Thymus (tissue), 11 donors: Measurements from ENCODE around the gene KRTAP10-5. TPM values are rescaled to one million over a fixed set of nuclear protein-coding genes. Genes with fewer than 3 reads are reported as not detected.
"Not testable (repeated sequence)": the region's sequence is repeated elsewhere in the genome, so short reads cannot be mapped to it uniquely, and the experiment has no call there.

ENCODE experiments used
- DNase-seq, 9 donors: peaks; one replicate each; pipeline ENCODE4 v3.0.0-alpha.2; 2013; ENCODE audit warnings: low spot score in 9 of 9, low read depth in 6 of 9, missing footprints in 1 of 9
- H3K27ac ChIP-seq, 2 donors: one replicate each; pipeline ENCODE4 v1.5.1; 2013; ENCODE audit warnings: control low read depth in 1 of 2, low read depth in 1 of 2, low read length in 1 of 2, mild to moderate bottlenecking in 1 of 2, moderate library complexity in 1 of 2
- H3K27me3 ChIP-seq, 2 donors: one replicate each; pipeline ENCODE4 v1.5.1; 2013; ENCODE audit warnings: low read length in 1 of 2; ENCODE audit not compliant: control insufficient read depth in 2 of 2, insufficient read depth in 1 of 2
- H3K36me3 ChIP-seq, 2 donors: one replicate each; pipeline ENCODE4 v1.5.1; 2013; ENCODE audit warnings: low read length in 1 of 2, mild to moderate bottlenecking in 1 of 2, moderate library complexity in 1 of 2; ENCODE audit not compliant: control insufficient read depth in 2 of 2, insufficient read depth in 2 of 2
- H3K4me1 ChIP-seq, 2 donors: one replicate each; pipeline ENCODE4 v1.5.1; 2013; ENCODE audit warnings: low read length in 2 of 2; ENCODE audit not compliant: control insufficient read depth in 2 of 2, insufficient read depth in 2 of 2
- H3K4me3 ChIP-seq, 2 donors: one replicate each; pipeline ENCODE4 v1.5.1; 2013; ENCODE audit warnings: low read length in 2 of 2, control low read depth in 1 of 2, mild to moderate bottlenecking in 1 of 2
- H3K9me3 ChIP-seq, 2 donors: one replicate each; pipeline ENCODE4 v1.5.1; 2013; ENCODE audit warnings: low read length in 1 of 2, mild to moderate bottlenecking in 1 of 2; ENCODE audit not compliant: control insufficient read depth in 2 of 2, insufficient read depth in 1 of 2
- WGBS: extraction: QIAGEN DNeasy Blood & Tissue Kit; methylation state at CpG from one replicate; pipeline ENCODE4 v1.1.7; 2013; 5-methylcytosine and 5-hydroxymethylcytosine counted together
- polyA plus RNA-seq: library from polyadenylated mRNA; stranded (reverse); fragments of 200-250 nt; gene quantifications from one replicate; pipeline ENCODE4 v1.2.3, GENCODE V29; 2013
- total RNA-seq: library from RNA; stranded (reverse); fragments of 120-200 nt; gene quantifications from one replicate; pipeline ENCODE4 v1.2.4, GENCODE V29; 2013
- donor health status: healthy.

Gene KRTAP10-5
- total and polyA plus RNA-seq, 2 donors: not detected

DNA sequence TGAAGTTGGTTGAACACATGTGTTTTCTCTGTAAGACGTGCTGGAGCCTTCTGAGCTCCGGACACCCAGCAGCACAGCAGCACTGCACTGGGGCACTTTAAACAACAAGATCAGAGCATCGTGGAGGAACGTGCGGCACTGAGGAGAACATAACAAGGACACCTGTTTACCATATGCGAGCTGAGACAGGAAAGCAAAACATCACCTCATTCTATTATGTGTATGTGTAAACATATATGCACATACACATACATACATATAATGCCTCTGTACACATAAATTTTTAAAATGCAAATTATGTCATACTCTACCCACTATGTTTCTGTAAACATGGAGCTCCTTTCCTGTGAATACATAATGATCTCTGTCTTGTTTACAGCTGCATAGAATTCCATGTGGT, 15.1 kb upstream of the KRTAP10-5 start:
- 81% methylated on average over 6 of the region's 6 CpGs for WGBS
- no peak overlapping the region for H3K4me3 ChIP-seq
- peaks cover 0 to 6% of the 10 kb centered on the region in 2 donors for H3K27me3 ChIP-seq
- no peaks in the 10 kb centered on the region for H3K9me3 ChIP-seq
- no peak overlapping the region for H3K27ac ChIP-seq
- H3K36me3 ChIP-seq: no peaks in the 10 kb centered on the region
- no peak for DNase-seq
- peaks cover 0 to 2% of the 10 kb centered on the region in 2 donors for H3K4me1 ChIP-seq

DNA sequence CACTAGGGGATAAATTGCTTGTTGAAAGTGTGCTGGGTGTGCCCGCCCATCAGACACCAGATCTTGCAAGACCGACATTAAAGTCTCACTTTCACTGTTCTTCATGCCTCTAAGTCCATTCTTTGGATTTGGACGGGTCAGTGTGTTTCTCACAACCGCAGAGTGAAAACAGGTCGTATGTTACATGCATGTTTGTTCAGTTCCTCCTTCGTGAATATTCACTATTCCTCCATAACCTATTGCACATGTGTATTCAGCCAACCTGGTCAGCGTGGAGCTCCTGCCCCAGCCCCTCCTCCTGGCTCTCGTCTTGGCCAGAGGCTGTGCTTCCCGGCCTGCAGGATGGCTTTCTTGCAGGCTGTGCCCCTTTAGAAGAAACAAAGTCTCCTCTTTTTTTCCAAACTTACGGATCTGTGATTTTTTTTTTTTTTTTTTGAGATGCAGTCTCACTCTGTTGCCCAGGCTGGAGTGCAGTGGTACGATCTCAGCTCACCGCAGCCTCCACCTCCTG, 14.1 kb upstream of the KRTAP10-5 start:
- Histone ChIP-seq H3K9me3 (no peaks in the 10 kb centered on the region), H3K36me3 (no peaks in the 10 kb centered on the region), H3K27ac (no peak overlapping the region), H3K27me3 (peaks cover 0 to 6% of the 10 kb centered on the region in 2 donors), H3K4me1 (peaks cover 0 to 2% of the 10 kb centered on the region in 2 donors), H3K4me3 (no peak overlapping the region)
- 82% methylated on average over 12 of the region's 12 CpGs for WGBS
- DNase-seq: no peak

DNA sequence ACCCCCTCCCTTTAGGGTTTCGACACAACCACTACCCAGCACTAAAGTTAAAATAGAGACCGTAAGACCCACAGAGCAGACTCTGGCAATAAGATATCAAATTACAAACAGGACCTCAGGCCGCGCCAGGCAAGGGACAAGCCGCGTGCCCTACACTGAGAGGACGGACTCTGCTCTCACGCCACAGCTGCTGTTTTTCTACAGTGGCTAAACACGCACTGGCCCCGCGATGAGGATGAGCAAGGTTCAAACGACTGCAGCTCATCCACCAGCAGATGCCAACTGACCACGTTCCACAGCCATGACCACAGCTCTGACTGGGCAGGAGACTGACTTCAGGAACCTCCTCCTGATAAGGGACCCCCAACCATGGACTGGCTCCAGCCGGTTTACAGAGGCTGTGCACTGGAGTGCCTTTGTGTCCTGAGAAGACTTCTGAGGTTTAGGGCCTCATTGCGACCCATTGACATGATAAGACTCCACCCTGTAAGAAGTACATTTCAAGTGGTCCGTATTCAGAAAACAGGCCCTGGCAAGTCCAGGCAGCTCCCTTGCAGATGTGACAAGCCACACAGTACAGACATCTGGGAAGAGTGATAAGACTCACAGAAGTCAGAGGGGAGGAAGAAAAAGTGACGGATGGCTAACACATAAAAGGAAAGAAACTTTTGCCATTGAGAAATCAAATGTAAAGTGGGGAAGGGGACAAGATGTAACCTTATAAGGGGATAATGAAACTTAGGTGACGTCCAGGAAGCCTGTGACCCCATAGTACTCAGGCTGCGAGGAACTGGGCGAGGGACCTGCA, 13.4 kb upstream of the KRTAP10-5 start:
- Histone ChIP-seq H3K4me3 (no peak overlapping the region), H3K36me3 (no peaks in the 10 kb centered on the region), H3K4me1 (peaks cover 0 to 2% of the 10 kb centered on the region in 2 donors), H3K27ac (no peak overlapping the region), H3K27me3 (peaks cover 0 to 6% of the 10 kb centered on the region in 2 donors), H3K9me3 (no peaks in the 10 kb centered on the region)
- DNase-seq: no peak
- 79% methylated on average over 20 of the region's 20 CpGs for WGBS

DNA sequence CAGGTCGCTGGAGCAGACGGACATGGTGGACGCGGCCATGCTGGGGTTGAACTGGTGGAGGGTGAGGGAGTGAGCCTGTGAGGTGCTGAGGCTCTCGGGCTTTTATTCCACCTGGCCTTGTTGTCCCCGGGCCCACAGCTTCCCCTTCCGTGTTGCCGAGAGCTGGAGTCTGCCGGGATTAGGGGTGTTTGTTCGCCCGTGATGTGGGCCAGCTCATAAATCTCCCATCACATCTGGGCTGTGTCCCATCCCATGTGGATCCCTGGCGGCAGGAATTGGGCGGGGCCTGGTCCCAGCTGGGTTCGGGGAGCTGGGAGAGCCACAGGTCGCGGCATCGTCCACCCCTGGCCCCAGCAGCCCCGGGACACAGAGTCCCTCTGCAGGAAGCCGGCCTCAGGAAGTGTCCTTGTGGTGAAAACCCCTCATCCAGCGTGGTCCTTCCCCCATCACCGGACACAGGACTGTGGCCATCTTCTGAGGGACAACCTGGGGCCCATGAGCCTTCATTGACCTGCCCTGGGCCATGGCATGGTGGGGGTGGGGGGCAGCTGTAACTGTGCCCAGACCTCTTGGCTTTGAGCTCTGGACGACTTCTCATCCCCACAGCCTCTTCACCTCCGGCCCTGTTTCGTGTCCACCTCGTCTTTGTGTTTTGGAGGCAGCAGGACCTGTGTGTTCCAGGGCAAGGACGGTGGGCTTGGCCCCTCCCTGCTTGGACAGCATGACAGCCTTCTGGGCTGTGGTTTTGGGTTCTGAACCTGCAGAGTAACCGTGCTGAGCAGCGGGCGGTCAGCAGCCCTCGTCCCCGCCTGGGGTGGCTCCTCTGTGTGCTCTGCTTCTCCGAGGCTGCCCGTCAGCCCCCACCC, 12.3 kb upstream of the KRTAP10-5 start, which contains the start of gene KRTAP10-6:
Gene KRTAP10-6 (minus strand): TSS at position 60 of the 866 bp plus-strand sequence. CDS start 21 bp downstream, at position 39.
- H3K4me1 ChIP-seq: peaks cover 0 to 2% of the 10 kb centered on the region in 2 donors
- 69% methylated on average over 33 of the region's 33 CpGs for WGBS
- H3K9me3 ChIP-seq: no peaks in the 10 kb centered on the region
- no peak for DNase-seq
- no peak within 1 kb of the TSS for H3K4me3 ChIP-seq
- H3K27ac ChIP-seq: no peak within 1 kb of the TSS
- no peaks in the 10 kb centered on the region for H3K36me3 ChIP-seq
- peaks cover 0 to 6% of the 10 kb centered on the region in 2 donors for H3K27me3 ChIP-seq

GRCh38 chr21:44591801-44592130, 11.4 kb upstream of the KRTAP10-5 start:
- not testable (repeated sequence) for H3K36me3 ChIP-seq, H3K27ac ChIP-seq, H3K9me3 ChIP-seq, H3K27me3 ChIP-seq, H3K4me3 ChIP-seq, H3K4me1 ChIP-seq, DNase-seq
- 76% methylated on average over 4 of the region's 4 CpGs for WGBS

DNA sequence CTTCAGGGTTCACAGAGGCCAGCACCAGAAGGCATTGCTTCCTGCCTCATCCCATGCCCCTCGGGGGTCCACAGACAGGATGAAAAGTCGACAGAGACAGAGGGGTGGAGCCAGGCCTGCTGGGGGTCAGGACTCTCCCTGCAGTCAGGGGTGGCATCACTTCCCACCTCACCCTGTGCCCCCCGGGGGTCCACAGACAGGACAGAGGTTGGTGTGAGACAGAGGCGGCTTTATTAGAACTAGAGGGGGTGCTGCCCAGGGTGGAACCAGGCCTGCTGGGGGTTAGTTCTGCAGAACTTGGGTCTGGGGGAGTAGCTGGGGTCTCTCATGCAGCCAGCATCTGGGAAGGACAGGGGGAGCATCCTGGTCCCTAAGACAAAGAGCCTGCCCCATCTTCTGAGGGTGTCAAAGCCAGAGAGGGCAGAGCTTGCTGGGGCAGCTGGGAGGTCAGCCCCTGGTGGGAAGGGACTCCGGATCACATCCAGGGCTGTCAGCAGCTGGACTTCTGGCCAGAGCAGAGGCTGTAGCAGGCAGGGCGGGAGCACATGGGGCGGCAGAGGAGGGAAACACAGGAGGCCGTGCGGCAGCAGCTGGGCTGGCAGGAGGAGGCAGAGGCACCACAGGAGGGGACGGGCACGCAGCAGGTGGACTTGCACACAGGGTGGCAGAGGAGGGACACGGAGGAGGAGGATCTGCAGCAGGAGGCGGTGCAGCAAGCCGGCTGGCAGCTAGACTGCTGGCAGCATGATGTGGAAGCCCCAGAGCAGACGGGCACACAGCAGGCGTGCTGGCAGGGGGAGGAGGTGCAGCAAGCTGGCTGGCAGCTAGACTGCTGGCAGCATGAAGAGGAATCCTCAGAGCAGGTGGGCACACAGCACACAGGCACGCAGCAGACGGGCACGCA, 10.7 kb upstream of the KRTAP10-5 start:
- not testable (repeated sequence) for DNase-seq, H3K27me3 ChIP-seq, H3K36me3 ChIP-seq, H3K4me3 ChIP-seq, H3K9me3 ChIP-seq, H3K27ac ChIP-seq, H3K4me1 ChIP-seq
- WGBS: 81% methylated on average over 18 of the region's 19 CpGs

DNA sequence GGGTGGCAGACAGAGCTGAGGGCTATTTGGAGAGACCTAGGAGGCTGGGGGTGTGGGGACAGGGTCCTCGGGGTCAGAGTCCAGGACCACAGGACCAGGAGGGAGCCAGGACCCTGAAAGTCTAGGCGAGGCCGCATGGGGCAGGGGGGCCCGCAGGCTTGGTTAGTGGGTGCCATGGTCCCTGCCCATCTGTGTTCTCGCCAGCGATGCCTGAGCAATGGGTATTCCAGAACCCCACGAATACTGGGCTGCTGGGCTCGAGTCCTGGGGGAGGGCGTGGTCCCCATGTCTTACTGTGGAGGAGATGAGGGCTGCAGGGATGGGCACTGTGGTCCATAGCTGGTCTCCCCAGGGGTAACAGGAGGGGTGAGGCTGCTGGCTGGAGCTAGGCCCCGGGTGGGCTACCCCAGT, 9.9 kb upstream of the KRTAP10-5 start:
- Histone ChIP-seq H3K4me1 (peaks cover 0 to 2% of the 10 kb centered on the region in 2 donors), H3K27me3 (peaks cover 0 to 6% of the 10 kb centered on the region in 2 donors), H3K4me3 (no peak overlapping the region), H3K27ac (no peak overlapping the region), H3K36me3 (no peaks in the 10 kb centered on the region), H3K9me3 (no peaks in the 10 kb centered on the region)
- no peak for DNase-seq
- 92% methylated on average over 10 of the region's 10 CpGs for WGBS

- H3K4me3 ChIP-seq: no peak overlapping the region
- peaks cover 0 to 6% of the 10 kb centered on the region in 2 donors for H3K27me3 ChIP-seq
- 89% methylated on average over 24 of the region's 24 CpGs for WGBS
- no peaks in the 10 kb centered on the region for H3K36me3 ChIP-seq
- H3K27ac ChIP-seq: no peak overlapping the region
- DNase-seq: no peak
- no peaks in the 10 kb centered on the region for H3K9me3 ChIP-seq
- peaks cover 0 to 2% of the 10 kb centered on the region in 2 donors for H3K4me1 ChIP-seq
Measured at GRCh38 chr21:44589586-44590305, 9.3 kb upstream of the KRTAP10-5 start.
